ENCODE measurements around the gene PPP1R10. TPM values are rescaled to one million over a fixed set of nuclear protein-coding genes. Genes with fewer than 3 reads are reported as not detected.

The PPP1R10 gene
- total RNA-seq, 1 experiment from 2014 or later, result 123 TPM

DNA sequence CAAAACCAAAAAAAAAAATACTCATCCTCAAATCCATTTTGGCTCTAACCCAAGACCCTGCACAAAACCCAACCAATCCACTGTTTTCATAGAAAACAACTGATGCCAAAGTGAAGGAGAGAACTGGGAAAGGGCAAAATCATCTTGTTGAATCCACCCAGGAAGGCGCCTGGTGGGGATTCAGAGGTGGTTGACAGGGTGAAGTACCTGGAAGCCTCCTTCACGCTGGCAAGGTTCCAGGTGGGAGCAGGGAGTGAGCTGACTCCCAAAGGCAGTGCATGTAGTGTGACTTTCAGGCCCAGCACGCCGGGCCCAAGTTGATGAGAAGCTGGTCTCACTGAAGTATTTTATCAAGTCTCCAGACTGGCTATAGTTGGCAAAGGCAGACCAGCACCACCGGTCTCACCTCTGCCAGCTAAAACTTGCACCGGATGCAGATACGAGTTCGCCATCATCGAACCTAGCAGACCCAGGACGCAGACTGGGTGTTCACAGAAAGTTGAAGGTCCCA lies 16.5 kb downstream of the PPP1R10 start:
- H3K4ac ChIP-seq (ENCODE audit: low read depth, low read length), result no peak overlapping the region
- peaks cover 43 to 70% (median 60%) of the 10 kb centered on the region in 3 experiments for H3K36me3 Mint-ChIP-seq (ENCODE audit: insufficient read depth in 1 of 3, low read depth in 3 of 3)
- H2AK5ac ChIP-seq (ENCODE audit: insufficient read length, low read length), result no peak overlapping the region
- H4K20me1 ChIP-seq (ENCODE audit: control insufficient read depth, insufficient read depth, insufficient read length), result peaks cover 3% of the 10 kb centered on the region
- no peaks in the 10 kb centered on the region for H3K4me1 ChIP-seq (ENCODE audit: insufficient read depth, low read length)
- DNase-seq, result no peak
- TF ChIP-seq, protein P1, sequence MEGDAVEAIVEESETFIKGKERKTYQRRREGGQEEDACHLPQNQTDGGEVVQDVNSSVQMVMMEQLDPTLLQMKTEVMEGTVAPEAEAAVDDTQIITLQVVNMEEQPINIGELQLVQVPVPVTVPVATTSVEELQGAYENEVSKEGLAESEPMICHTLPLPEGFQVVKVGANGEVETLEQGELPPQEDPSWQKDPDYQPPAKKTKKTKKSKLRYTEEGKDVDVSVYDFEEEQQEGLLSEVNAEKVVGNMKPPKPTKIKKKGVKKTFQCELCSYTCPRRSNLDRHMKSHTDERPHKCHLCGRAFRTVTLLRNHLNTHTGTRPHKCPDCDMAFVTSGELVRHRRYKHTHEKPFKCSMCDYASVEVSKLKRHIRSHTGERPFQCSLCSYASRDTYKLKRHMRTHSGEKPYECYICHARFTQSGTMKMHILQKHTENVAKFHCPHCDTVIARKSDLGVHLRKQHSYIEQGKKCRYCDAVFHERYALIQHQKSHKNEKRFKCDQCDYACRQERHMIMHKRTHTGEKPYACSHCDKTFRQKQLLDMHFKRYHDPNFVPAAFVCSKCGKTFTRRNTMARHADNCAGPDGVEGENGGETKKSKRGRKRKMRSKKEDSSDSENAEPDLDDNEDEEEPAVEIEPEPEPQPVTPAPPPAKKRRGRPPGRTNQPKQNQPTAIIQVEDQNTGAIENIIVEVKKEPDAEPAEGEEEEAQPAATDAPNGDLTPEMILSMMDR (conservative IDR thresholded peaks at IDR 0.05), result no peak
- H3K27me3 Mint-ChIP-seq (ENCODE audit: low read depth), result no peaks in the 10 kb centered on the region; the same call in none of the 2 replicates
- H3K9me3 Mint-ChIP-seq, result no peaks in the 10 kb centered on the region
- H3T11ph ChIP-seq (ENCODE audit: low read length), result no peak overlapping the region
- H3K18ac ChIP-seq (ENCODE audit: insufficient read length, low read depth, low read length), result no peak overlapping the region
- no peak overlapping the region for H3K9ac ChIP-seq (ENCODE audit: extremely low read depth, insufficient read length, low read length)
- H3K9me3 ChIP-seq (ENCODE audit: control insufficient read depth, low read depth, low read length), result no peaks in the 10 kb centered on the region
- no peaks in the 10 kb centered on the region for H3K79me2 ChIP-seq (ENCODE audit: insufficient read depth, low read length)
- H2BK20ac ChIP-seq (ENCODE audit: low read depth, low read length, poor library complexity, severe bottlenecking), result no peak overlapping the region
- H3K4me3 Mint-ChIP-seq, result no peak overlapping the region
- no peak overlapping the region for H2BK15ac ChIP-seq (ENCODE audit: low read depth, low read length)
- no peak overlapping the region for H2BK12ac ChIP-seq (ENCODE audit: insufficient read length, low read depth, low read length)
- no peak overlapping the region for H4K91ac ChIP-seq (ENCODE audit: insufficient read length, low read depth, low read length)
- no peak overlapping the region for H3K14ac ChIP-seq (ENCODE audit: insufficient read depth, low read length)
- H3K56ac ChIP-seq (ENCODE audit: insufficient read length, low read depth, low read length), result no peak overlapping the region
- H3K27me3 ChIP-seq (ENCODE audit: insufficient read depth, low read length), result no peaks in the 10 kb centered on the region
- WGBS (ENCODE audit: extremely low coverage, insufficient read length, low lambda C conversion rate), result no CpG with 5 or more reads among the region's 10 CpGs
- no peak overlapping the region for H2BK5ac ChIP-seq (ENCODE audit: insufficient read length, low read length)
- H3K4me2 ChIP-seq (ENCODE audit: insufficient read depth, insufficient read length, low read length), result no peak overlapping the region
- H3K79me1 ChIP-seq (ENCODE audit: insufficient read depth, low read depth, low read length, poor library complexity, severe bottlenecking), result no peaks in the 10 kb centered on the region
- H4K5ac ChIP-seq (ENCODE audit: insufficient read length, low read depth, low read length), result no peak overlapping the region
- H2BK120ac ChIP-seq (ENCODE audit: low read depth, low read length, poor library complexity, severe bottlenecking), result no peak overlapping the region
- H2AFZ ChIP-seq (ENCODE audit: low read length), result no peak overlapping the region
- H3K27ac ChIP-seq (ENCODE audit: insufficient read length, low read depth, low read length), result no peak overlapping the region
- peak overlapping the region in 1 of 3 experiments; percentile 77; a peak in 1 of 7 replicates for H3K27ac Mint-ChIP-seq
- H4K8ac ChIP-seq (replicated peaks; ENCODE audit: insufficient read length, low read depth, low read length), result no peak overlapping the region
- no peak overlapping the region for H3K23ac ChIP-seq (ENCODE audit: insufficient read length, low read depth, low read length)
- no peaks in the 10 kb centered on the region for H3K23me2 ChIP-seq (ENCODE audit: insufficient read length, low read depth, low read length, poor library complexity, severe bottlenecking)
- peaks cover 0 to 2% of the 10 kb centered on the region in 2 experiments; a peak in 1 of 4 replicates for H3K4me1 Mint-ChIP-seq

All from H9 (cell line).